ENCODE measurements around the gene C2CD2L. TPM values are rescaled to one million over a fixed set of nuclear protein-coding genes. Genes with fewer than 3 reads are reported as not detected.

Gene C2CD2L
- total and polyA plus RNA-seq, 2 of the 13 experiments (the other 11 are each of a cell fraction or from before 2014, with no cell fraction given) = 3.7 to 5.5 TPM

DNA sequence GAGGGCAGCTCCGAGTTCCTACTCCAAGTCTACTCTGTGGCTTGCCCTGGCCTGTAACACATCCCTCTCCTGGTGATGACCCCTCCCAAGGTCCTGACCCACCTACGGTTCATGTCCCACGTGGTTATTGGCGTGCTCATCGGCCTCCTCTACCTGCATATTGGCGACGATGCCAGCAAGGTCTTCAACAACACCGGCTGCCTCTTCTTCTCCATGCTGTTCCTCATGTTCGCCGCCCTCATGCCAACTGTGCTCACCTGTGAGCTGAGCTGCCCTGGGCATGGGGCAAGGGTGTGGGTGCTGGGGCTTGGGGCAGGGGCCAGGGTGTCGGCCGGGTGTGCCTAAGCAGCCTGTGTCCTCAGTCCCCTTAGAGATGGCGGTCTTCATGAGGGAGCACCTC is 51.3 kb downstream of the C2CD2L start:
- in situ Hi-C loops (cut with HindIII; ENCODE audit: extremely low pct_ligation_motif_present, low pct_unique_long_range_greater_than_20kb) (no loop called here), intact Hi-C loops (cut with micrococcal nuclease; ENCODE audit: unreplicated experiment) (no loop called here)
- H3K4me2 ChIP-seq (ENCODE audit: low read depth, low read length) = no peak overlapping the region
- FAIRE-seq (no peak), ATAC-seq (no peak), DNase-seq (ENCODE audit: low spot score) (no peak)
- ChIA-PET CTCF (ENCODE audit: low intra/inter-chr PET ratio, low total read pairs) (no interaction called here), POLR2A (interaction anchor here (1.7 kb wide), 1 partner anchor 11 kb away, joined by 4 read pairs; no protein-coding TSS in a partner anchor)
- H3K79me2 ChIP-seq (ENCODE audit: insufficient read depth, low read length) = no peaks in the 10 kb centered on the region
- BruUV-seq (replicated peaks) = no TSS peak
- H3K36me3 ChIP-seq (replicated peaks in 1 of 2; ENCODE audit: control insufficient read depth in 1 of 2, insufficient read depth in 2 of 2, low read length in 2 of 2) = no peaks in the 10 kb centered on the region
- 61% methylated on average over 12 of the region's 13 CpGs for WGBS (ENCODE audit: low lambda C conversion rate)
- TF ChIP-seq GABPB1 (CRISPR knock-in tag; IDR thresholded peaks at IDR 0.05) = no peak
- TF ChIP-seq AGO2 (optimal IDR thresholded peaks at IDR 0.05; ENCODE audit: low read depth, low read length) = no peak
- TF ChIP-seq, protein P1, sequence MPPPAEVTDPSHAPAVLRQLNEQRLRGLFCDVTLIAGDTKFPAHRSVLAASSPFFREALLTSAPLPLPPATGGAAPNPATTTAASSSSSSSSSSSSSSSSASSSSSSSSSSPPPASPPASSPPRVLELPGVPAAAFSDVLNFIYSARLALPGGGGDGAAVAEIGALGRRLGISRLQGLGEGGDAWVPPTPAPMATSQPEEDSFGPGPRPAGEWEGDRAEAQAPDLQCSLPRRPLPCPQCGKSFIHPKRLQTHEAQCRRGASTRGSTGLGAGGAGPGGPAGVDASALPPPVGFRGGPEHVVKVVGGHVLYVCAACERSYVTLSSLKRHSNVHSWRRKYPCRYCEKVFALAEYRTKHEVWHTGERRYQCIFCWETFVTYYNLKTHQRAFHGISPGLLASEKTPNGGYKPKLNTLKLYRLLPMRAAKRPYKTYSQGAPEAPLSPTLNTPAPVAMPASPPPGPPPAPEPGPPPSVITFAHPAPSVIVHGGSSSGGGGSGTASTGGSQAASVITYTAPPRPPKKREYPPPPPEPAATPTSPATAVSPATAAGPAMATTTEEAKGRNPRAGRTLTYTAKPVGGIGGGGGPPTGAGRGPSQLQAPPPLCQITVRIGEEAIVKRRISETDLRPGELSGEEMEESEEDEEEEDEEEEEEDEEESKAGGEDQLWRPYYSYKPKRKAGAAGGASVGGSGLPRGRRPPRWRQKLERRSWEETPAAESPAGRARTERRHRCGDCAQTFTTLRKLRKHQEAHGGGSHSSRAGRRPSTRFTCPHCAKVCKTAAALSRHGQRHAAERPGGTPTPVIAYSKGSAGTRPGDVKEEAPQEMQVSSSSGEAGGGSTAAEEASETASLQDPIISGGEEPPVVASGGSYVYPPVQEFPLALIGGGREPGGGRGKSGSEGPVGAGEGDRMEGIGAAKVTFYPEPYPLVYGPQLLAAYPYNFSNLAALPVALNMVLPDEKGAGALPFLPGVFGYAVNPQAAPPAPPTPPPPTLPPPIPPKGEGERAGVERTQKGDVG (CRISPR knock-in tag; IDR thresholded peaks at IDR 0.05; ENCODE audit: borderline replicate concordance) = no peak
- TF ChIP-seq RFXANK (CRISPR knock-in tag; IDR thresholded peaks at IDR 0.05) = no peak
- TF ChIP-seq NR1H2 (CRISPR knock-in tag; IDR thresholded peaks at IDR 0.05; ENCODE audit: borderline replicate concordance, low read depth) = no peak
- 0 out of 2 replicates have a peak, but pooled peaks cover 4% of the 10 kb centered on the region for H3K4me1 ChIP-seq (ENCODE audit: insufficient read depth, low read length)
- no peaks in the 10 kb centered on the region for H3K9me3 ChIP-seq (ENCODE audit: low read length)
- peaks cover 18 to 63% of the 10 kb centered on the region in 2 experiments for H3K27me3 ChIP-seq (ENCODE audit: control insufficient read depth in 1 of 2, insufficient read depth in 2 of 2, low read length in 2 of 2)
- no peak overlapping the region for H3K4me3 ChIP-seq (replicated peaks in 1 of 3; ENCODE audit: insufficient read depth in 1 of 3, low read depth in 2 of 3, low read length in 3 of 3)
- no peak overlapping the region for H3K27ac ChIP-seq (ENCODE audit: extremely low read length, insufficient read depth, low read length)
- H4K20me1 ChIP-seq (ENCODE audit: insufficient read depth, low read length) = no peaks in the 10 kb centered on the region
- H2AFZ ChIP-seq (ENCODE audit: low read length) = no peak overlapping the region
- no peak overlapping the region for H3K9ac ChIP-seq (ENCODE audit: insufficient read depth, low read depth, low read length)

DNA sequence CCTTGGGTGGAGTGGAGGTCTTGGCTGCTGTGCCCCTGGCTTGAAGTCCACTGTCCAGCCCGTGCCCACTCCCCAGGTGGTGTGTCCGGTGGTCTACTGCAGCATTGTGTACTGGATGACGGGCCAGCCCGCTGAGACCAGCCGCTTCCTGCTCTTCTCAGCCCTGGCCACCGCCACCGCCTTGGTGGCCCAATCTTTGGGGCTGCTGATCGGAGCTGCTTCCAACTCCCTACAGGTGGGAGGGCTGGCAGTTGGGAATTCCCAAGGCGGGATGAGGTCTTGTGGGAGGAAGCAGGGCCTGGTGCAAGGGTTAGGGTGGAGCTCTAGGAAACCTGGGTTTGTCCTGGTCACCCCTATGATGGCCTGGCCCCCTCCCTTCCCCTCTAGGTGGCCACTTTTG is 53.0 kb downstream of the C2CD2L start:
- H4K20me1 ChIP-seq (ENCODE audit: insufficient read depth, low read length) = no peaks in the 10 kb centered on the region
- ChIA-PET POLR2A (interaction anchor here (1.7 kb wide), 1 partner anchor 9 kb away, joined by 4 read pairs; no protein-coding TSS in a partner anchor), CTCF (ENCODE audit: low intra/inter-chr PET ratio, low total read pairs) (no interaction called here)
- no peak overlapping the region for H3K9ac ChIP-seq (ENCODE audit: insufficient read depth, low read depth, low read length)
- no peak for ATAC-seq
- H3K4me1 ChIP-seq (ENCODE audit: insufficient read depth, low read length) = 0 out of 2 replicates have a peak, but pooled peaks cover 4% of the 10 kb centered on the region
- intact Hi-C loops (cut with micrococcal nuclease; ENCODE audit: unreplicated experiment) (no loop called here), in situ Hi-C loops (cut with HindIII; ENCODE audit: extremely low pct_ligation_motif_present, low pct_unique_long_range_greater_than_20kb) (no loop called here)
- no TSS peak for BruUV-seq (replicated peaks)
- no peaks in the 10 kb centered on the region for H3K79me2 ChIP-seq (ENCODE audit: insufficient read depth, low read length)
- H3K27me3 ChIP-seq (ENCODE audit: control insufficient read depth in 1 of 2, insufficient read depth in 2 of 2, low read length in 2 of 2) = peaks cover 14 to 47% of the 10 kb centered on the region in 2 experiments
- H3K36me3 ChIP-seq (replicated peaks in 1 of 2; ENCODE audit: control insufficient read depth in 1 of 2, insufficient read depth in 2 of 2, low read length in 2 of 2) = no peaks in the 10 kb centered on the region
- no peak overlapping the region for H3K4me2 ChIP-seq (ENCODE audit: low read depth, low read length)
- 30% methylated on average over 2 of the region's 9 CpGs for WGBS (ENCODE audit: low lambda C conversion rate)
- no peak for DNase-seq (ENCODE audit: low spot score)
- no peaks in the 10 kb centered on the region for H3K9me3 ChIP-seq (ENCODE audit: low read length)
- H2AFZ ChIP-seq (ENCODE audit: low read length) = no peak overlapping the region
- H3K4me3 ChIP-seq (replicated peaks in 1 of 3; ENCODE audit: insufficient read depth in 1 of 3, low read depth in 2 of 3, low read length in 3 of 3) = no peak overlapping the region
- no peak for FAIRE-seq
- H3K27ac ChIP-seq (ENCODE audit: extremely low read length, insufficient read depth, low read length) = no peak overlapping the region
- TF ChIP-seq RBM39 (IDR thresholded peaks at IDR 0.05; ENCODE audit: low read depth, low read length, poor library complexity, severe bottlenecking) (no peak), ZFAT (CRISPR knock-in tag; conservative IDR thresholded peaks at IDR 0.05) (no peak), HMGXB4 (CRISPR knock-in tag; IDR thresholded peaks at IDR 0.05; ENCODE audit: borderline replicate concordance in 1 of 2, low read depth in 1 of 2) (no peak), MXI1 (IDR thresholded peaks at IDR 0.05; ENCODE audit: borderline replicate concordance, low read depth, low read length) (no peak), MBNL3 (CRISPR knock-in tag; conservative IDR thresholded peaks at IDR 0.05) (no peak), ARID2 (CRISPR knock-in tag; IDR thresholded peaks at IDR 0.05; ENCODE audit: borderline replicate concordance) (no peak), NR2F1 (CRISPR knock-in tag; IDR thresholded peaks at IDR 0.05) (no peak)
- TF ChIP-seq, protein P2, sequence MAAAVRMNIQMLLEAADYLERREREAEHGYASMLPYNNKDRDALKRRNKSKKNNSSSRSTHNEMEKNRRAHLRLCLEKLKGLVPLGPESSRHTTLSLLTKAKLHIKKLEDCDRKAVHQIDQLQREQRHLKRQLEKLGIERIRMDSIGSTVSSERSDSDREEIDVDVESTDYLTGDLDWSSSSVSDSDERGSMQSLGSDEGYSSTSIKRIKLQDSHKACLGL (CRISPR knock-in tag; IDR thresholded peaks at IDR 0.05) = no peak

Measured in HepG2 (cell line).